Measurements from ENCODE around the gene TRPT1.

Gene TRPT1

GRCh38 chr11:64208086-64208795, 17.7 kb downstream of the TRPT1 start:
- DNase-seq (ENCODE audit: low read depth) = no peak

- DNase-seq (ENCODE audit: low read depth) = peak; percentile 81
These were observed 18.5 kb downstream of the TRPT1 start for GRCh38 chr11:64207256-64208085.

GRCh38 chr11:64206457-64207255, 19.3 kb downstream of the TRPT1 start, which contains the start of gene FERMT3:
TSS of gene FERMT3 (plus strand) at chr11:64206721. CDS start at chr11:64207365, 644 bp downstream.
- peak; percentile 75 for DNase-seq (ENCODE audit: low read depth)

GRCh38 chr11:64204464-64204989, 21.5 kb downstream of the TRPT1 start:
- peak; percentile 66 for DNase-seq (ENCODE audit: low read depth)

- DNase-seq (ENCODE audit: low read depth) = no peak
These were observed 21.9 kb downstream of the TRPT1 start for GRCh38 chr11:64204080-64204440.

- no peak for DNase-seq (ENCODE audit: low read depth)
These were observed 22.4 kb downstream of the TRPT1 start for GRCh38 chr11:64203421-64204079.

GRCh38 chr11:64202992-64203391, 23.0 kb downstream of the TRPT1 start:
- no peak for DNase-seq (ENCODE audit: low read depth)

- DNase-seq (ENCODE audit: low read depth) = no peak
These were observed 24.4 kb downstream of the TRPT1 start for GRCh38 chr11:64201543-64201942.

GRCh38 chr11:64198511-64198910, 27.5 kb downstream of the TRPT1 start:
- no peak for DNase-seq (ENCODE audit: low read depth)

GRCh38 chr11:64196626-64197025, 29.4 kb downstream of the TRPT1 start:
- no peak for DNase-seq (ENCODE audit: low read depth)

GRCh38 chr11:64192434-64192833, 33.6 kb downstream of the TRPT1 start:
- DNase-seq (ENCODE audit: low read depth) = no peak

GRCh38 chr11:64186492-64187165, 39.4 kb downstream of the TRPT1 start:
- DNase-seq (ENCODE audit: low read depth) = peak; percentile 38

- peak; percentile 98 for DNase-seq (ENCODE audit: low read depth)
These were observed 40.1 kb downstream of the TRPT1 start, which contains the start of gene STIP1 for GRCh38 chr11:64185693-64186491. TSS of gene STIP1 (plus strand) at chr11:64186171. CDS start at chr11:64186262, 91 bp downstream.

GRCh38 chr11:64185175-64185692, 40.8 kb downstream of the TRPT1 start:
- DNase-seq (ENCODE audit: low read depth) = peak; percentile 21

- DNase-seq (ENCODE audit: low read depth) = no peak
These were observed 42.1 kb downstream of the TRPT1 start for GRCh38 chr11:64183890-64184289.

GRCh38 chr11:64181506-64182411, 44.2 kb downstream of the TRPT1 start:
- DNase-seq (ENCODE audit: low read depth) = peak; percentile 45

GRCh38 chr11:64180891-64181290, 45.1 kb downstream of the TRPT1 start:
- no peak for DNase-seq (ENCODE audit: low read depth)

- no peak for DNase-seq (ENCODE audit: low read depth)
These were observed 46.9 kb downstream of the TRPT1 start for GRCh38 chr11:64178951-64179639.
